GM19023 (cell line): ENCODE data around the gene PLEKHG4.

ENCODE experiments used
- ATAC-seq: cut with Tn5 transposase; IDR thresholded peaks from one replicate; pipeline ENCODE4 v1.9.1; 2021; ENCODE audit warnings: mild to moderate bottlenecking, moderate library complexity; ENCODE audit not compliant: unreplicated experiment

Gene PLEKHG4, protein sequence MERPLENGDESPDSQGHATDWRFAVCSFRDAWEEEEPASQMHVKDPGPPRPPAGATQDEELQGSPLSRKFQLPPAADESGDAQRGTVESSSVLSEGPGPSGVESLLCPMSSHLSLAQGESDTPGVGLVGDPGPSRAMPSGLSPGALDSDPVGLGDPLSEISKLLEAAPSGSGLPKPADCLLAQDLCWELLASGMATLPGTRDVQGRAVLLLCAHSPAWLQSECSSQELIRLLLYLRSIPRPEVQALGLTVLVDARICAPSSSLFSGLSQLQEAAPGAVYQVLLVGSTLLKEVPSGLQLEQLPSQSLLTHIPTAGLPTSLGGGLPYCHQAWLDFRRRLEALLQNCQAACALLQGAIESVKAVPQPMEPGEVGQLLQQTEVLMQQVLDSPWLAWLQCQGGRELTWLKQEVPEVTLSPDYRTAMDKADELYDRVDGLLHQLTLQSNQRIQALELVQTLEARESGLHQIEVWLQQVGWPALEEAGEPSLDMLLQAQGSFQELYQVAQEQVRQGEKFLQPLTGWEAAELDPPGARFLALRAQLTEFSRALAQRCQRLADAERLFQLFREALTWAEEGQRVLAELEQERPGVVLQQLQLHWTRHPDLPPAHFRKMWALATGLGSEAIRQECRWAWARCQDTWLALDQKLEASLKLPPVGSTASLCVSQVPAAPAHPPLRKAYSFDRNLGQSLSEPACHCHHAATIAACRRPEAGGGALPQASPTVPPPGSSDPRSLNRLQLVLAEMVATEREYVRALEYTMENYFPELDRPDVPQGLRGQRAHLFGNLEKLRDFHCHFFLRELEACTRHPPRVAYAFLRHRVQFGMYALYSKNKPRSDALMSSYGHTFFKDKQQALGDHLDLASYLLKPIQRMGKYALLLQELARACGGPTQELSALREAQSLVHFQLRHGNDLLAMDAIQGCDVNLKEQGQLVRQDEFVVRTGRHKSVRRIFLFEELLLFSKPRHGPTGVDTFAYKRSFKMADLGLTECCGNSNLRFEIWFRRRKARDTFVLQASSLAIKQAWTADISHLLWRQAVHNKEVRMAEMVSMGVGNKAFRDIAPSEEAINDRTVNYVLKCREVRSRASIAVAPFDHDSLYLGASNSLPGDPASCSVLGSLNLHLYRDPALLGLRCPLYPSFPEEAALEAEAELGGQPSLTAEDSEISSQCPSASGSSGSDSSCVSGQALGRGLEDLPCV

DNA sequence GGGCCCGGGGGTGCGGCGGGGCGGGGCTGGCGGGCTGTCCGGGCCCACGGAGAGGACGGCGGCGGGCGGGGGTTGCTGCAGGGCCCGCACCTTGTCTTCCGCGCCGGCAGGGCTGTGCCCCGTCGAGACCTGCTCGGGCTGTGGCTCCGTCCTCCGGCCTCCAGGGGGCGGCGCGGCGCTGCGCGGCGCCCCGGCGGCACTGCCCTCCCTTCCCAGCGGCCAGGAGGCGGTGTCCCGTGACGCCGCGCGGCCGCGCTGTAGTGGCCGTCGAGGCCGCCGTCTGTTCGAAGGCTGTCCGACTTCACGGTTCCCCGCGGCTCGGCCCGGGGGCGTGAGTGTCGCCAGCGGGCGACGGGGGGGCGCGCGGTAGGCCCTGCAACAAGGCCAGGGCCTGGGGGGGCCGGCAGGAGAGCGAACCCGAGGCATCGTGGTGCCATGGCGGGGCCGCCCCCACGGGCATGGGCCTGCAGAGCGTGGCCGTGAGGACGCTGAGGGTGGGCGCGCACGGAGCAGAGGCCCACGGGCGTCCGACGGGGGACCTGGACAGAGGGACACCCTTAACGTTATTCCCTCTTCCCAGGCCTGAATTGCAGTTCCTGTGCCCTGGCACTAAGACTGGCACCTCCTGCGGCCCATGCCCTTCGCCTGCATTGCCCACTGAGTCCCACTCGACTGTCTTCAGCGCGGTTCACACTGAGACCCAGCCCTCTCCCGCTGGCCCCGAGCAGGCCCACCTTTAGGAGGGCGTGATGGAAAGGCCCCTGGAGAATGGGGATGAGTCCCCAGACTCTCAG lies at the start of gene PLEKHG4:
PLEKHG4 (plus strand) TSS at position 237 of the 794 bp plus-strand sequence; CDS start at position 750, 513 bp downstream.
- peak; percentile 71 for ATAC-seq

DNA sequence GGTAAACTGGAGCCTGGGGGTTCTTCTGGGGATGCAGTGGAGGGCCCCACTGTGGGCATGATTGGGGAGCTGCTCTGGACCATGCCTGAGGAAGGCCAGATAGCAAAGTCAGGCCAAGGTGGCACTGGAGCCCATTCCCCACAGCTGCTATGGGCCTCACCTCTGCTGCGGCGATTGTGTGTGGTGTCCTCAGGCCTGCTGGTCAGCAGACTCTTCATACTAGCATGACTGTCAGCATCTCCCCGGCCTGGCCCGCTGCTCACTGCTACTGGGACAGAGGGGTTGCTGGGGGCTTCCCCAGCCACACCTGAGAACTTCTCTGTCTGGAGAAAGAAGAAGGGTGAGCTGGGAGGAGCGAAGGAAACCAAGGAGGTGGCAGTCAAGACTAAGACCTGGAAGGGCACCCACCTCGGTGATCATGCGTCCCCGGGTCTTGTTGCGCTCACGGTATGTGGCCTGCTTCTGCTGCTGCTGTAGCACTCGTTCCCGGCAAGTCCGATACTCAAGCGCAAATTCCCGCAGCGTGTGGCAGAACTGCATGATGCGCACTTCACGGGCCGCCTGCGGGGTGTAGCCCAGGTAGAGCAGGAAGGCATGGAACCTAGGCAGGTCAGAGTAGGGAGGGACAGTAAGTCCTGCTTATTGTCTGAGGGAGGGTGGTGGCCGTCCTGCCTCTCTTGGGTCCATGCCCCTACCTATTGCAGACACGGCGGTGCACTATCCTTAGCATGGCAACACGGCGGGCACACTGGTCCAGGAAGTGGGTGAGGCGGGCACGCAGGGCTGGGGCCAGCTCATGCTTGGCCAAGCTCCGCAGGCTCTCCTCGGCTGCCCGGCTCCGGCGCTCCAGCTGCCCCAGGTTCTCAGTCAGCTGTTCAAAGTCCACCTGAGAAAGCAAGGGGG lies 49.2 kb upstream of the PLEKHG4 start:
- ATAC-seq: no peak

DNA sequence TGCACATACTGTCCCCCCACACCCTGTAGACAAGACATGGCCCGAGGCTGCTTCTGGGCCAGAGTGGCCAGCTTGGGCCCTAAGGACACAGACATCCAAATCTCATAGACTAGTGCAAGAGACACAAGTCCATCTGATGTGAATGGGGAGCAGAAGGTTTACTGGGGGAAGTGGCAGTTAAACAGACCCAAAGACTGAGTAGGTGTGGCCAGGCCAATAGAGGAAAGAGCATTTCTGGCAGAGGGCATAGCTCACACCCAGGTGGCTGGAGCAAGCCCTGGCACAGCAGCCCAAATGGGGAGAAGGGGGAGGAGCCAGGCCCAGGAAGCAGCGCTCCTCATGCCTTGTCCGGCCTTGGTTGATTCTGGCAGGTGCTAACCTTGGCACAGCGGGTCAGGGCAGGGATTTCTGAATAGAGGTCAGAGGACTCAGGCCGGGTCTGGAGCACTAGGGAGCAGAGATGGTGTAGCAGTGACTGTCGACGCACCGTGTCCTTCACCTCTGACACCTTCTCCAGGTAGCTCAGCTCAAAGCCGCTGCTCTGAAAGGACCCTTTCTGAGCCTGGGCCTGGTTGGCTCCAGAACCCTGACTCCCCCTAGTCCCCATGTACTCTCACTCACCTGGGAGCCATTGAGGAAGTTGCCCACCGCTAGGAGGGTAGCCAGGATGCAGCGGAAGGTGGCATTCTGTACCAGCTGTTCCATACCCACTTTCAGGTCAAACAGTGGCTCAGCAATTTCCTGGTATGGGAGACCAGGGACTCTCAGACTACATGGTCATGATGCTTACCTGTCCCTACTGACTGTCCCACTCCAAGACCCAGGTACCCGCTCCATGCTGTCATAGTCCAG lies 48.3 kb upstream of the PLEKHG4 start:
- no peak for ATAC-seq

DNA sequence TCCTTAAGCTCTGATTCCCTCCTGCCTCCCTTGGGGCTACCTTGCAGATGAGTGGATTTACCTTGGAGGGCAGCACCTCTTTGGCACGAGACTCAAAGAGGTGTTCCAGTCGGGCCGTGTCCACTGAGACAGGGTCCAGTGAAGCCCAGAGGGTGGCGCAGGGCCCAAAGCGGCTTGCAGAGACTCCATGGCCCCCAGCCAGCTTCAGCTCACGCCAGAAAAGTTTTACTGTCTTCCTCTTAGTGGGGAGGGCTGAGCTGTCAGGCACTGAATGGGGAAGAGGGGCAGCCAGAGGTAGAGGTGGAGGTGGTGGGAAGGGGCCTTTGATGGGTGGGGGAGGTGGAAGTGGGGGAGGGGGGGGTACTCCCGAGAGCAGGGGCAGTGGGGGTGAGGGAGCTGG lies 45.7 kb upstream of the PLEKHG4 start:
- no peak for ATAC-seq

DNA sequence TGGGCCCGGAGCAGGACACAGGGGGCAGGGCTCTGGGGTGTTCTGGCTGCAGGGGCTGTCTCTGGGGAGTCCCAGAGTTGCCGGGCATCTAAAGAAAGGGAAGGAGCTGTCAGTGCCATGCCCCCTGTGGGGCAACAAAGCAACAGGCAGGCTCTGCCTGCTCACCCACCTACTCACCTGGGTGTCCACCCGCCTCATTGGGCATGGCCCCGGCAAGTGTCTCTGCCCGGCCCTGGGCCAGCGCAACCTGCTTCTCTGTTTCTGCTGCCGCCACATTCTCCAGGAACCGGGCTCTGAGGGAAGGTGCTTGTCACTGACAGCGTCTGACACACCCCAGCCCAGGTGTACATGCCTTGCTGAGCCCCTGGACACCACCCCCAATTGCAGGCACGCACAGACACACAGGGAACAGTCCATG lies 45.1 kb upstream of the PLEKHG4 start:
- ATAC-seq: no peak

DNA sequence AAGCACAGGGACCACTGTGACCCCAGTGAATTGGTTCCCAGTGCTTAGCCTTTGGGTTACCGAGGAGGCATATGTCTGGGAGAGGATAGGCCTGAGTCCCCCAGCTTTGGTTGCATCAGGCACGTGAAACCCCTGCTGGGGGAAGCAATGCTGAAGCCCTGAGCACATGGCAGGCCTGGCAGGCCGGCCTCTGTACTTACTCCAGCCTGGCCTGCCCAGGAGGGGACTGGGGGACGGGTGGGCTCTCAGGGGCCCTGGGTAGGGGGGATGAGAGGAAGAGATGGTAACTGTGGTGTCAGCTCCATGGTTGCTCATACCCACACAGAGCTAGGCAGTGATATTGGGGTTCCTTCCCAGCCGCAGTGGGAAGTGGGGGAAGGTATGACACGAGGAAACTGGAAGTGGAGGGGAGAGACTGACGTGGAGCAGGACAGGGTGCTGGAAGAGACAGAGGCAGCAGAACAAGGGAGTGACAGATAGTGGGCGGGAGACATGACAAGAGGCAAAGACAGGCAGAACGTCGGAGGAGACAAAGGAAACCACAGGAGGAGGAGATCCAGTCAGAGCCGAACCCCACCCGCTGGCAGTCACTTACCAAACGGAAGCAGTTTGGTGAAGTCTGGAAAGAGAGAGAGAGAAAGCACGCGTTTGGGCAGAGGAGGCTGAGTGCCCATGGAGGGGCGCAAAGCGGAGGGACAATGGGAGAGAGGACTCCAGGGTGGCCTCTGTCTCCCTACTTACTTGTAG lies 43.3 kb upstream of the PLEKHG4 start:
- no peak for ATAC-seq

DNA sequence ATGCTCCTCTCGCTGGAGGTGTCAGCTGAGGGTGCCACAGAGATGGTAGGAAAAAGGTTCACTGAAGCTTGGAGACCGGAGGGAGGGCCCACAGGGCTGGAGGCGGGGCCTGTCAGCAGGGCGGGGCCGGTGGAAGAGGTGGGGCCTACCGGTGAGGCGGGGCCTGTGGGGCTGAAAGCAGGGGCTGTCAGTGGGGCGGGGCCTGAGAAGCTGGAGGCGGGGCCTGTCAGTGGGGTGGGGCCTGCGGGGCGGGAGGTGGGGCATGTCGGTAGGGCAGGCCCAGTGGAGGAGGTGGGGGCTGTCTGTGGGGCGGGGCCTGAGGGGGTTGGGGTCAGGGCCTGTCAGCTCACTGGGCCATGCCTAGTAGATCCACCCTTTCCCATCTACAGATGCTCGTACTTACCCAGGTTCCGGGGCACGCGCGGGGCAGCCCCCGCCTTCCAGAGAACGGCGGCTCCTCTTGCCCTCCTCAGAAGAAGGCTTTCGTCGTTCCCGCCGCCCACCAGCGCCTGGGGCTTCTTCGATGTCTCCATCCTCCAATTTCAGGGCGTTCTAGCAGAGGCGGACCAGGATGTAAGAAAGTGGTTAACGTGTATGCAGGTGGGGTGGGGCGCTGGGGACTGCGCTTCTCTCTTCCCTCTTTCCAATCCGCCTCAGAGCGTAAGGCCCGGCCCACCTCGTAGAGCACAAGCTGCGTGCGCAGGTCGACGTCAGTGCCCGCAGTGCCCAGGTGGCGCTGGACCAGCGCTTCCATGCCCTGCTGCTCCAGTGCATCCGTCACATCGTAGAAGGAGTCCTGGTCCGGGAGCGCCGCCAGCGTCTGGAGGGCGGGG lies 42.6 kb upstream of the PLEKHG4 start:
- ATAC-seq: no peak

DNA sequence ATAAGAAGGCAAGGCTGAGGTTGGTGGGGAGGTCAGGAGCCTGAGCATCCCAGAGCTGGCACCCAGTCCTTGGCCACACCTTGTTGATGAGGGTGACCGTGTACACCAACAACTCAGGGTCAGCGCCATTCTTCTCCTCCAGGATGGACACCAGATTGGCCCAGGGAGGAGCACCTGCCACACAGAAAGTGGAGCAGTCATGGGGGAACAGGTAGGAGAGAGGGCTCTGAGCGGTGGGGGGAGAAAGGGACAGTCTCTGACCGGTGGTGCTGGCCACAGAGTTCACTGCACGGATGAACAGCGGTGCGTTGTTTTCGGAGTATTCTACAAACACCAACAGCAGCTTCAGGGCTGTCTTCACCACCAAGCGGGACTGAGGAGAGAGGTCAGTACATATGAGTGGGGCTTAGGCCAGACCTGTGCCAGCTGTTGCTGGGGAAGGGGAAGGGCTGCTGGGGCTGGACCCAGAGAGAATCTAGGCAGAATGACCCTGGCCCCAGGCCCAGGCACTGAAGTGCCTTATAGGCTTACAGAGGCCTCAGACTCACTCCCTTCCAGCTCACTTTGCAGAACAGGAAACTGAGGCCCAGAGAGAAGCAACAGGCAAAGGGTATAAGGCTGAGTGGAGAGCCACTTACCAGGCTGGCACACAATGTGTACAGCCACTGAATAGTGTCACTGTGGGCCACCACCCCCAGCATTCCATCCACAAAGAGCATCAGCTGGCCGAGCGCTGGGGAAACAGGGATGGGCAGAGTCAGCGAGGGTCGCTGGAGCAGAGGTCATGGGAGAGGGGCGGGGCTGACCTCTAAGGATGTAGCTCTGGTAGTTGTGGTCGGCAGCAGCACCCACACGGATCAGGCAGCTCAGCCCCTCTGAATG lies 41.7 kb upstream of the PLEKHG4 start:
- no peak for ATAC-seq

DNA sequence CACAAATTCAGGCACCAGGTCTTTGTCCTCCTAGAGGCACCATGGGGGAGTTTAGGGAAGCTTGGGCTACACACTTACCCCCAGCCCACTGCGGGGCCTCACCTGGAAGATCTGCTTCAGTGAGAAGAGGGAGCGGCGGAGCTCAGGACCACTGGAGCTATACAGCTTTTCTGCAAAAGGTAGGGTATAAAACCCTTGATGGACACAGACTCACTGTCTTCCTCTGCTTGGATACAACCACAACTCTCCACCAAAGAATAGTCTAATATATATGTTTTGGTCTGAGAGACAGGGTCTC lies 41.1 kb upstream of the PLEKHG4 start:
- ATAC-seq: no peak

DNA sequence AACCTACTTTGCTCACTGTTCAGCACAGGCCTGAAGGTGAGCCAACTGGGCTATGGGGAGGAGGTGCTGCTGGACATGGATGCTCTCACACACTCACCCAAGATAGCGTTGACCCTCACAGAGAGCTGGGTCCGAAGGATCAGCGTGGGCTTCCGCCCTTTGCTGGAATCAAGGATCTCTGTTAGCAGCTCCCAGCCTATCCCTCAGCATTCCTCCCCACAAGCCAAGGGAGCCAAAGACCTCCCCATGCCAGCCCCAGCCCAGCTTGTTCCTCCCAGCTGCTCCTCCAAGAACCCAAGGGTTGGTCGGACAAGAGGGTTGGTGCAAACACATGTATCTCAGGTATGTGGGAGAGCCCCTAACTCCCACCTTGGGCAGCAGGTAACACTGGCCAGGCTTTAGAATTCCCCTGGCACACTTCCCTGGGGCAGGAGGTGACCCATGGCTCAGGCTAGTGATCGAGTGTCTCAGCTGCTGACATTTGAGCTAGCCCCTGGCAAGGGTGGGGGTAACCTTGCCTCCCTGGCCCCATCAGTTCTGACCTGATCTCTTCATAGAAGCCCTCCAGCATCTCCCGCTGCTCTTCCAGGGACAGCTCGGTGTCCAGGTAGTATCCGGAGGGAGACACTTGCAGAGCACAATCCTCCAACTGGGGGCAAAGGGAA lies 40.4 kb upstream of the PLEKHG4 start:
- no peak for ATAC-seq

DNA sequence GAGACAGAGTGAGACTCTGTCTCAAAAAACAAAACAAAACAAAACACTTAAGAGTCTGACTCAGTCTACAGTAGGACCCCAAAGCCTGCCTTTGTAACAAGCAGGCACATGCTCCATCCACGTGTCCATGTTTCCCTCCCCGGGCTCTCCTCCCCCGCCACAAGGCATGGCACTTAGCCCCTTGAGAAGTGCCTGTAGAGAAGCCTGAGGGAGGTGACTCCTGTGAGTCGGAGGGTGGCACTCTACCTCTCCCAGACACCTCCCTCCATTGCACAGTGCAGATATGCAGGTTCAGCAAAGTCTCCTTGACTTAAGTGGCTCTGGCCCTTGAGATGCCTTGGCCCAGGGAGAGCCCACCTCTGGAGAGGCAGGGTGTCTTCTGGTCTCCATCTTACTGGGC lies 38.8 kb upstream of the PLEKHG4 start:
- no peak for ATAC-seq

DNA sequence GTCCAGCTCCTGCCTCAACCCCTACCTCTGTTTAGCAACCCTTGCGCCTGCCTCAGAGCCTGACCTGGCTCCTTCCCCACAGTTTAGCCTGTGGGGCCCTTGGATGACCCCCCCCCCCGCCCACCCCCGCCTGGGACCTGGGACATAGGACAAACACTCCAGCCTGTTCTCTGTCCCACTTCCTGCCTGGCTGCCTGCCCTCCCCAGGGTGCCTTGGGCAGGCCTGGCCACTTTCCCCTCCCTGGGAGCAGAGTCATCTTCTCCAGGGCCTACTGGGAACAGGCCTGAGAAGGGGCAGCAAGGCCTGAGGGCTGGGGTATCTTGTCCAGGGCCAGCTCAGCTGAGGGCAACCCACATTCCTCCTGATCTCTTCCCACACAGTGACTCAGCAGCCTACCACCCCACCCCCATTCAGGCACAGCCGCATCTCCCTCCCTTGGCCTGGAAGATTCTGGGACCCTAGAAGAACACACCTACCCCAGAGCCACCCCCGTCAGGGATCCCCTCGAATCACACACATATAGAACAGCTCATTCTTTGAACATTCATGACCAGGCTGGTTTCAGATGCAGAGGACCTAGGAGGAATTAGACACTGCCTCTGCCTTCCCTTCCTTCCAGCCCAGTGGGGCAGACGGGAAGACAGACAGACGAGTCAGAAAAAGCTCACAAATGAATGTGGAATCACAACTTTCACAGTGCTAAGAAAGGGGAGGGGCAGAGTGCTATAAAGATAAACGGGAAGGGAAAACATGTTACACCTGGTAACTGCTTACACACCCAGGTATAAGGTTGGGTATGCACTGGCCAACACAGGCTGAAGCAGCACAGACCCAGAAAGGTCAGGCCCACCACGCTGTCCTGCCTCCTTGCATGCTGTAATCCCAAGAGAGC lies 38.1 kb upstream of the PLEKHG4 start:
- no peak for ATAC-seq

DNA sequence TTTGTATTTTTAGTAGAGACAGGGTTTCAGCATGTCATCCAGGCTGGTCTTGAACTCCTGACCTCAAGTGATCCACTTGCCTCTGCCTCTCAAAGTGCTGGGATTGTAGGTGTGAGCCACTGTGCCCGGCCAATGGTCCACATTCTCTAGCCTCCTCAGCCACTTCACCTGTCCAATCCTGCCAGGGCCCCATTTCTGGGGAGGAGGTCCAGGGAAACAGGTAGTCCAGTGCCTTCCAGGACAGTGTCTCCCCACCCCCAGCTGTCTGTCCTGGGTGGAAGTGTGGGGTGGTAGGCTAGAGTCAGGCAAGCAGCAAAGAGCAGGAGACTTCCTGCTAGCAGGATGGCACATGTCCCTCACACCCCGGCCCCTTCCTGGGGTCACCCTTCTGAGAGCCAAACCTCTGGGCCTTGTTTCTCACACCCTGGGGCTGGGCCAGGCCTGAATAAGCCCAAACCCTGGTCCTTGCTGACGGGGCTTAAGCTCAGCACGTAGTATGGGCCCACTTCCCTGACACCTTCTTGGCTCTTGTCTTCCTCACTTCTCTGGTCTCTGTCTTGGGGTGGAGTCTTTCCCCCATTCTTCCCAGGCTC lies 37.1 kb upstream of the PLEKHG4 start:
- ATAC-seq: no peak

DNA sequence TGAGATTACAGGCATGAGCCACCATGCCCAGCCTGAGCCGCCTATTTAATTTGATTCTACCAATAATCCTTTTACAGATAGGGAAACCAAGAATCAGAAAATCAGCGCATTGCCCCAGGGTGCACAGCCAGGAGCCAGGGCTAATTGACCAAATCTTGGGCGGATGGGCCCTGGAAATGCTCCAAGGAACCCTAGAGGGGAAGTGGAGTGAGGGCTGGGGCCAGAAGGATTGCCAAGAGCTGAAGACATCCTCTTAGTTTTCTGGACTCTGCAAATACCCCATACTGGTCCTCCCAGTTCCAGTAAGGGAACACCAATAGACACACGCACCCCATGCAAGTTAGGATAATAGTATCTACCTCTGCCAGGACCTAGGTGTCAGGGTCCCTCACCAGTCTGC lies 35.9 kb upstream of the PLEKHG4 start:
- ATAC-seq: no peak
